Measurements from ENCODE around the gene ECE1. TPM values are rescaled to one million over a fixed set of nuclear protein-coding genes. Genes with fewer than 3 reads are reported as not detected.
"Not testable (repeated sequence)": the region's sequence is repeated elsewhere in the genome, so short reads cannot be mapped to it uniquely, and the experiment has no call there.

The ECE1 gene
- total RNA-seq, 4 donors from 2014 or later = 55.9 to 149 (median 112) TPM

- intact Hi-C loops (cut with DNase I; ENCODE audit: low total_unique reads) = no loop called here
These were observed 56.8 kb downstream of the ECE1 start for GRCh38 chr1:21233490-21233889.

DNA sequence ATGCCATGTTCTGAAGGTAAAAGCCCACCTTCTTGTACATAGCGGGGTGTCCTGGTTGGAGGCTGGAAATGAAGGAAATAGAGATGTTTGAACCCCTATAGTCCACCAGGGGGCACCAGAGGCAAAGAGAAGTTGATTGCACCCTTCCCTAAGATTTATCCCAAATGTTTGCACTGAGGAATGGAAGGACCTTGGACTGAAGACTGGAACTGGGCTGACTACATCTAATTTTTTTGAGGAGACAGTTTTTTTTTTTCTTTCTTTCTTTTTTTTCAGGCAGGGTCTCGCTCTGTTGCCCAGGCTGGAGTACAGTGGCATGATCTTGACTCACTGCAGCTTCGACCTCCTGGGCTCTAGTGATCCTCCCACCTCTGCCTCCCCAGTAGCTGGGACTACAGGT lies 58.2 kb downstream of the ECE1 start:
- TF ChIP-seq, protein P1, sequence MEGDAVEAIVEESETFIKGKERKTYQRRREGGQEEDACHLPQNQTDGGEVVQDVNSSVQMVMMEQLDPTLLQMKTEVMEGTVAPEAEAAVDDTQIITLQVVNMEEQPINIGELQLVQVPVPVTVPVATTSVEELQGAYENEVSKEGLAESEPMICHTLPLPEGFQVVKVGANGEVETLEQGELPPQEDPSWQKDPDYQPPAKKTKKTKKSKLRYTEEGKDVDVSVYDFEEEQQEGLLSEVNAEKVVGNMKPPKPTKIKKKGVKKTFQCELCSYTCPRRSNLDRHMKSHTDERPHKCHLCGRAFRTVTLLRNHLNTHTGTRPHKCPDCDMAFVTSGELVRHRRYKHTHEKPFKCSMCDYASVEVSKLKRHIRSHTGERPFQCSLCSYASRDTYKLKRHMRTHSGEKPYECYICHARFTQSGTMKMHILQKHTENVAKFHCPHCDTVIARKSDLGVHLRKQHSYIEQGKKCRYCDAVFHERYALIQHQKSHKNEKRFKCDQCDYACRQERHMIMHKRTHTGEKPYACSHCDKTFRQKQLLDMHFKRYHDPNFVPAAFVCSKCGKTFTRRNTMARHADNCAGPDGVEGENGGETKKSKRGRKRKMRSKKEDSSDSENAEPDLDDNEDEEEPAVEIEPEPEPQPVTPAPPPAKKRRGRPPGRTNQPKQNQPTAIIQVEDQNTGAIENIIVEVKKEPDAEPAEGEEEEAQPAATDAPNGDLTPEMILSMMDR (IDR thresholded peaks at IDR 0.05) = peak; percentile 79 to 87 (median 82)
- no peak for TF ChIP-seq POLR2A (IDR thresholded peaks at IDR 0.05)
- no peak for TF ChIP-seq POLR2AphosphoS5 (IDR thresholded peaks at IDR 0.05)
- TF ChIP-seq EP300 (IDR thresholded peaks at IDR 0.05; ENCODE audit: low read depth) = no peak
- in situ Hi-C loops (cut with MboI; ENCODE audit: low pct_ligation_motif_present in 1 of 4, low pct_unique_long_range_greater_than_20kb in 1 of 4, low sequenced_read_pairs in 3 of 4) = loop anchor here in 2 of 4 donors (10.0 to 25.0 kb wide), 3 partner anchors 123 to 430 kb away; partner anchors contain the start of gene RAP1GAP (in 2 of the 2)
- Histone ChIP-seq H3K27me3 (no peaks in the 10 kb centered on the region), H3K4me3 (no peak overlapping the region), H3K27ac (no peak overlapping the region), H3K4me1 (no peaks in the 10 kb centered on the region), H3K9me3 (no peaks in the 10 kb centered on the region), H3K36me3 (peaks cover 0 to 57% (median 23%) of the 10 kb centered on the region in 4 donors)
- intact Hi-C loops (cut with DNase I; ENCODE audit: low total_unique reads) = loop anchor here (1.0 kb wide), 1 partner anchor 136 kb away; no protein-coding TSS in a partner anchor
- WGBS, 2 donors (ENCODE audit: low coverage in 1 of 2) = 54 to 74% methylated on average over 2 to 3 of the region's 3 CpGs
- peak; percentile 40 for DNase-seq

More at GRCh38 chr1:21233490-21233889, 56.8 kb downstream of the ECE1 start:
- no peaks in the 10 kb centered on the region for H3K9me3 ChIP-seq
- in situ Hi-C loops (cut with MboI; ENCODE audit: low pct_ligation_motif_present in 1 of 4, low pct_unique_long_range_greater_than_20kb in 1 of 4, low sequenced_read_pairs in 3 of 4) = loop anchor here in 2 of 4 donors (10.0 to 25.0 kb wide), 3 partner anchors 121 to 429 kb away; partner anchors contain the start of gene RAP1GAP (in 2 of the 2)
- TF ChIP-seq POLR2A (IDR thresholded peaks at IDR 0.05) (no peak), EP300 (IDR thresholded peaks at IDR 0.05; ENCODE audit: low read depth) (no peak), POLR2AphosphoS5 (IDR thresholded peaks at IDR 0.05) (no peak)
- TF ChIP-seq, protein P1 (IDR thresholded peaks at IDR 0.05) = no peak
- H3K27me3 ChIP-seq = no peaks in the 10 kb centered on the region
- H3K27ac ChIP-seq = no peak overlapping the region
- H3K4me1 ChIP-seq = no peaks in the 10 kb centered on the region
- peaks cover 0 to 57% (median 23%) of the 10 kb centered on the region in 4 donors for H3K36me3 ChIP-seq
- 74% methylated on average over 8 of the region's 8 CpGs; no CpG with 5 or more reads in 1 of the 2 donors for WGBS, 2 donors (ENCODE audit: low coverage in 1 of 2)
- no peak for DNase-seq
- H3K4me3 ChIP-seq = no peak overlapping the region

- in situ Hi-C loops (cut with MboI; ENCODE audit: low pct_ligation_motif_present in 1 of 4, low pct_unique_long_range_greater_than_20kb in 1 of 4, low sequenced_read_pairs in 3 of 4) = loop anchor here in 2 of 4 donors (25.0 kb wide), 1 partner anchor 433 kb away; the partner anchor contains the start of gene RAP1GAP (in 2 of the 2)
These were observed 60.8 kb downstream of the ECE1 start for GRCh38 chr1:21229246-21230000.

GRCh38 chr1:21228224-21228623 lies 62.0 kb downstream of the ECE1 start:
- H3K4me3 ChIP-seq, H3K27me3 ChIP-seq, H3K27ac ChIP-seq, H3K4me1 ChIP-seq, H3K9me3 ChIP-seq, DNase-seq: not testable (repeated sequence)
- peaks cover 0 to 58% (median 27%) of the 10 kb centered on the region in 4 donors for H3K36me3 ChIP-seq
- intact Hi-C loops (cut with DNase I; ENCODE audit: low total_unique reads) = loop anchor here (5.0 kb wide), 1 partner anchor 911 kb away; no protein-coding TSS in a partner anchor
- 88 to 95% methylated on average over 1 to 7 of the region's 7 CpGs for WGBS, 2 donors (ENCODE audit: low coverage in 1 of 2)
- in situ Hi-C loops (cut with MboI; ENCODE audit: low pct_ligation_motif_present in 1 of 4, low pct_unique_long_range_greater_than_20kb in 1 of 4, low sequenced_read_pairs in 3 of 4) = loop anchor here in 2 of 4 donors (25.0 kb wide), 1 partner anchor 434 kb away; the partner anchor contains the start of gene RAP1GAP (in 2 of the 2)

More at GRCh38 chr1:21229246-21230000, 60.8 kb downstream of the ECE1 start:
- intact Hi-C loops (cut with DNase I; ENCODE audit: low total_unique reads) = loop anchor here (5.0 kb wide), 1 partner anchor 912 kb away; no protein-coding TSS in a partner anchor
- H3K4me1 ChIP-seq = no peaks in the 10 kb centered on the region
- peaks cover 0 to 55% (median 22%) of the 10 kb centered on the region in 4 donors for H3K36me3 ChIP-seq
- DNase-seq = no peak
- H3K9me3 ChIP-seq = no peaks in the 10 kb centered on the region
- H3K4me3 ChIP-seq = no peak overlapping the region
- H3K27me3 ChIP-seq = no peaks in the 10 kb centered on the region
- WGBS, 2 donors (ENCODE audit: low coverage in 1 of 2) = 83 to 93% methylated on average over 4 of the region's 4 CpGs
- TF ChIP-seq EP300 (IDR thresholded peaks at IDR 0.05; ENCODE audit: low read depth) (no peak), POLR2AphosphoS5 (IDR thresholded peaks at IDR 0.05) (no peak), POLR2A (IDR thresholded peaks at IDR 0.05) (no peak)
- TF ChIP-seq, protein P1 (IDR thresholded peaks at IDR 0.05) = no peak
- no peak overlapping the region for H3K27ac ChIP-seq

All from transverse colon (tissue), 4 donors.